Fibroblast of the aortic adventitia (primary cell): ENCODE measurements around the gene PPM1H. TPM values are rescaled to one million over a fixed set of nuclear protein-coding genes. Genes with fewer than 3 reads are reported as not detected.

ENCODE experiments used
- DNase-seq: peaks from one replicate; pipeline ENCODE4 v3.0.0-alpha.2; 2010; ENCODE audit warnings: low read depth
- H3K4me3 ChIP-seq: 2 replicates; pipeline ENCODE4 v1.5.1; 2011; ENCODE audit warnings: low read depth, mild to moderate bottlenecking, control low read depth, low read length, moderate library complexity
- total RNA-seq: library from RNA; depleted of rRNA; stranded (reverse); fragments of >200 nt; gene quantifications from 2 replicates; pipeline ENCODE4 v1.2.3, GENCODE V29; 2012; ENCODE audit warnings: low replicate concordance
- TF ChIP-seq, protein P1 (sequence below): IDR thresholded peaks from 2 replicates; pipeline ENCODE4 v1.5.1; 2011; ENCODE audit warnings: mild to moderate bottlenecking, low read length, control low read depth, inconsistent platforms; ENCODE audit not compliant: insufficient read depth

PPM1H gene
- total RNA-seq, 1 donor, result 1.3 TPM

DNA sequence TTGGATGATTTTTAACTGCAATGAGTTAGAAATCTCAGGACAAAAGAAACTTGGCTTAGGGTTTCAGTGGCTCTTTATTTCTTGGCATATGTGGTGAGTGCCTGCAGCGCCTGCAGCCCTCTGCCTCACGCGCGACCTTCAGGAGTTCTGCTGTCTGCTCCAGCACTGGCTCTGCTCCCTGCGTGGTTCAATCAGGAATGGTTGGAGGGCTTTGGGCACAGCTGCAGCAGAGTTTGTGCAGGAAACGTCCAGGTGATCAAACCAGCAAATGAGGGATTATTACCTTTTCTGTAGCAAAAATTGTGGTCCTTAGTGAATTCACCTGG, 19.8 kb downstream of the PPM1H start:
- TF ChIP-seq, protein P1, sequence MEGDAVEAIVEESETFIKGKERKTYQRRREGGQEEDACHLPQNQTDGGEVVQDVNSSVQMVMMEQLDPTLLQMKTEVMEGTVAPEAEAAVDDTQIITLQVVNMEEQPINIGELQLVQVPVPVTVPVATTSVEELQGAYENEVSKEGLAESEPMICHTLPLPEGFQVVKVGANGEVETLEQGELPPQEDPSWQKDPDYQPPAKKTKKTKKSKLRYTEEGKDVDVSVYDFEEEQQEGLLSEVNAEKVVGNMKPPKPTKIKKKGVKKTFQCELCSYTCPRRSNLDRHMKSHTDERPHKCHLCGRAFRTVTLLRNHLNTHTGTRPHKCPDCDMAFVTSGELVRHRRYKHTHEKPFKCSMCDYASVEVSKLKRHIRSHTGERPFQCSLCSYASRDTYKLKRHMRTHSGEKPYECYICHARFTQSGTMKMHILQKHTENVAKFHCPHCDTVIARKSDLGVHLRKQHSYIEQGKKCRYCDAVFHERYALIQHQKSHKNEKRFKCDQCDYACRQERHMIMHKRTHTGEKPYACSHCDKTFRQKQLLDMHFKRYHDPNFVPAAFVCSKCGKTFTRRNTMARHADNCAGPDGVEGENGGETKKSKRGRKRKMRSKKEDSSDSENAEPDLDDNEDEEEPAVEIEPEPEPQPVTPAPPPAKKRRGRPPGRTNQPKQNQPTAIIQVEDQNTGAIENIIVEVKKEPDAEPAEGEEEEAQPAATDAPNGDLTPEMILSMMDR, result no peak
- H3K4me3 ChIP-seq, result no peak overlapping the region
- DNase-seq, result no peak

DNA sequence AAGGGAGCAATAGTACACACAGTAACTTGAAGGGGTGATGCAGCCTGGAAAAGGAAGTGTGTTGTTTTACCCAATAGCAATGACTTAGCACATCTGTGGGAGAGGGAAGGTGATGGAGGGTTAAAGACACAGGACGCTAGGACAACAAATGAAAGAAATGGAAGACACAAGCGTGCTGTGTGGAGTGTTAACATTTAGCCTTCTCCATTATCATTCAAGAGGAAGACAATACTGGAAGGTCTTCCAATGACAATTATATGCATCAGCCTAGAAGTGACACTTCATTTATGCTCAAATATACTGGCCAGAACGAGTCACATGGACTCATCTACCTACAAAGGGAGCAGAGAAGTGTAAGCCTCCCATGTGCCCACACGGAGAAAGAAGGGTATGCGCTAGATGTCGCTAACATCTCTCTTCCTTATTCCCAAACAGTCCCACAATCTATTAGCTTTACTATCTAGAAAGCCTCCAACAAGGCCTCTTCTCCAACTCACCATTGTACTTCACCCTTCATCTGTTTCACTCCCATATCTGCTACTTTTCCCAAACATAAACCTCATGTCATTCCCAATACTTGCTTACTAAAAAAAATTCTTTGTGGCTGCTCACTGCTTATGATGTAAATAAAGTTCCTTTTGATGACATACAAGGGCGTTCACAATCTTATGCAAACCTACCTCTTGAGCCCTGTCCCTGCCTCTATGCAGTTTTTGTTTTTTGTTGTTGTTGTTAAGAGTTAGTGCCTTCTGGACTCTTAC, 20.3 kb downstream of the PPM1H start:
- H3K4me3 ChIP-seq, result no peak overlapping the region
- no peak for DNase-seq
- TF ChIP-seq, protein P1, result no peak

DNA sequence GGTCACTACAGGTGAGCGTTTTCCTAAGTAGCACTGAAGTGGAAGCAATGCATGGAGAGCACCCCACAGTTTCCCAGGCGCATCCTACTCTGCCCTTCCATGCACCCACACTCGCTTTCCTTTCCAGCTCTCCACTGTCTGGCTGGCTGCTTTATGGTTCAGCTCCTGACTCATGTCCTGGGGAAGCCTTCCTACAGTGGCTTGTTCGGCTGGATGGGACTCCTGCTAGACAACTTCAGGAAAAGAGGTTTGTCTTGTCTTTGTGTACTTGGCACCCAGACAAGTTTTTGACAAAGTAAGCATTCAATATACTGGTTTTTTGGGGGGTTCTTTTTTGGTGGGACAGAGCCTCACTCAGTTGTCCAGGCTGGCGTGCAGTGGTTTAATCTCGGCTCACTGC, 21.6 kb downstream of the PPM1H start:
- H3K4me3 ChIP-seq, result no peak overlapping the region
- TF ChIP-seq, protein P1, result no peak
- DNase-seq, result no peak

- no peak overlapping the region for H3K4me3 ChIP-seq
- TF ChIP-seq, protein P1, result no peak
- no peak for DNase-seq
These were observed 22.3 kb downstream of the PPM1H start for GRCh38 chr12:62912644-62913043.

DNA sequence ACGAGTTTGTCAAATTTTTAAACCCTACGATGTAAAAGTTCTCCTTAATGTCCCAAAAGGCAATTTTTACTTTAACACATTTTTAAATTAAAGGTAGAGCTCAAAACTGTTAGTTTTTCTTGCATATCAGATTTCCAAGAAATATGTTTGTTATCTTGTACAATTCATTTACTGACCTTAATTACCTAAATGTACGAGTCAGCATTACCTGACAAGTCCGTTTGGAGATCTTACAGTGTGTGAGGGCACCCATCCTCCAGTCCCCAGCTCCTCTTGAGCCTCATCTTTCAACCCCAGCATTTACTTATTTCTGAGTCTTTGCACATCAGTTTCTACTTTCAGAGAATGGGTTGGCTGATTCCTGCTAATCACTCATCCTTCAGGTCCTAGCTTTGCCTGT, 23.7 kb downstream of the PPM1H start:
- no peak overlapping the region for H3K4me3 ChIP-seq
- TF ChIP-seq, protein P1, result no peak
- DNase-seq, result no peak

GRCh38 chr12:62910549-62911169, 24.3 kb downstream of the PPM1H start:
- no peak overlapping the region for H3K4me3 ChIP-seq
- DNase-seq, result no peak
- TF ChIP-seq, protein P1, result no peak
